Stimulated activated CD4-positive, alpha-beta T cell treated with anti-CD3 and anti-CD28 coated beads, Interleukin-1b, Interleukin-23, amount 100 ng/mL, for 4 hours (primary cell): ENCODE results near the gene ARHGAP15.

Experiments used
- DNase-seq, 2 donors: peaks; one replicate each; pipeline ENCODE4 v3.0.0-alpha.2; 2020; ENCODE audit warnings: low read depth in 2 of 2

ARHGAP15 gene

GRCh38 chr2:143581134-143581533, 451.9 kb downstream of the ARHGAP15 start:
- DNase-seq, result no peak

- no peak for DNase-seq
Observed at GRCh38 chr2:143582046-143582747, 453.0 kb downstream of the ARHGAP15 start.

- no peak for DNase-seq
Observed at GRCh38 chr2:143584936-143585335, 455.7 kb downstream of the ARHGAP15 start.

- DNase-seq, result no peak
Observed at GRCh38 chr2:143586119-143586518, 456.9 kb downstream of the ARHGAP15 start.

- no peak for DNase-seq
Observed at GRCh38 chr2:143588746-143589145, 459.5 kb downstream of the ARHGAP15 start.

GRCh38 chr2:143594161-143594560, 464.9 kb downstream of the ARHGAP15 start:
- no peak for DNase-seq

GRCh38 chr2:143594745-143595144, 465.5 kb downstream of the ARHGAP15 start:
- DNase-seq, result no peak

GRCh38 chr2:143600116-143600515, 470.9 kb downstream of the ARHGAP15 start:
- no peak for DNase-seq

- DNase-seq, result no peak
Observed at GRCh38 chr2:143601828-143602227, 472.6 kb downstream of the ARHGAP15 start.

- no peak for DNase-seq
Observed at GRCh38 chr2:143603035-143603655, 473.9 kb downstream of the ARHGAP15 start.

GRCh38 chr2:143603846-143604565, 474.8 kb downstream of the ARHGAP15 start:
- DNase-seq, result no peak

- DNase-seq, result no peak
Observed at GRCh38 chr2:143604566-143604959, 475.3 kb downstream of the ARHGAP15 start.

- DNase-seq, result no peak
Observed at GRCh38 chr2:143607231-143608062, 478.2 kb downstream of the ARHGAP15 start.

GRCh38 chr2:143608063-143608423, 478.8 kb downstream of the ARHGAP15 start:
- DNase-seq, result no peak

GRCh38 chr2:143608758-143609157, 479.5 kb downstream of the ARHGAP15 start:
- DNase-seq, result no peak

GRCh38 chr2:143611336-143611735, 482.1 kb downstream of the ARHGAP15 start:
- no peak for DNase-seq

GRCh38 chr2:143615562-143615961, 486.3 kb downstream of the ARHGAP15 start:
- no peak for DNase-seq

GRCh38 chr2:143616452-143616851, 487.2 kb downstream of the ARHGAP15 start:
- DNase-seq, result no peak

- DNase-seq, result no peak
Observed at GRCh38 chr2:143617803-143618415, 488.7 kb downstream of the ARHGAP15 start.

- no peak for DNase-seq
Observed at GRCh38 chr2:143622106-143622505, 492.9 kb downstream of the ARHGAP15 start.

- no peak for DNase-seq
Observed at GRCh38 chr2:143623231-143623908, 494.2 kb downstream of the ARHGAP15 start.
